ENCODE measurements around the gene RAB26. TPM values are rescaled to one million over a fixed set of nuclear protein-coding genes. Genes with fewer than 3 reads are reported as not detected.
A peak's percentile ranks its signal among the peaks of the same experiment; 100 is the strongest.

RAB26 gene
- total RNA-seq, 3 donors from 2014 or later: 3.5 to 3.9 TPM; not detected in 1

- intact Hi-C loops (cut with DNase I; ENCODE audit: low total_unique reads): loop anchor here (5.0 kb wide), 1 partner anchor 116 kb away; the partner anchor contains the start of gene NHERF2
- no peaks in the 10 kb centered on the region for H3K27me3 ChIP-seq
- no peak for DNase-seq (ENCODE audit: low spot score in 2 of 2)
- H3K4me3 ChIP-seq: no peak overlapping the region
- H3K36me3 ChIP-seq: no peaks in the 10 kb centered on the region
- no peak overlapping the region for H3K27ac ChIP-seq
- TF ChIP-seq CTCF (IDR thresholded peaks at IDR 0.05): no peak
- no peak for TF ChIP-seq POLR2AphosphoS5 (IDR thresholded peaks at IDR 0.05)
- TF ChIP-seq POLR2A (IDR thresholded peaks at IDR 0.05): no peak
- H3K9me3 ChIP-seq: no peaks in the 10 kb centered on the region
- no peaks in the 10 kb centered on the region for H3K4me1 ChIP-seq
These were observed 5.2 kb upstream of the RAB26 start for GRCh38 chr16:2142942-2143877.

- Histone ChIP-seq H3K36me3 (no peaks in the 10 kb centered on the region), H3K4me3 (no peak overlapping the region), H3K4me1 (peaks cover 0 to 1% of the 10 kb centered on the region in 2 donors), H3K9me3 (no peaks in the 10 kb centered on the region), H3K27me3 (no peaks in the 10 kb centered on the region), H3K27ac (no peak overlapping the region)
- no peak for DNase-seq (ENCODE audit: low spot score in 2 of 2)
- TF ChIP-seq POLR2A (IDR thresholded peaks at IDR 0.05) (no peak), CTCF (IDR thresholded peaks at IDR 0.05) (no peak), POLR2AphosphoS5 (IDR thresholded peaks at IDR 0.05) (no peak)
- intact Hi-C loops (cut with DNase I; ENCODE audit: low total_unique reads): loop anchor here (5.0 kb wide), 1 partner anchor 117 kb away; the partner anchor contains the start of gene NHERF2
These were observed 4.4 kb upstream of the RAB26 start for GRCh38 chr16:2143878-2144485.

DNA sequence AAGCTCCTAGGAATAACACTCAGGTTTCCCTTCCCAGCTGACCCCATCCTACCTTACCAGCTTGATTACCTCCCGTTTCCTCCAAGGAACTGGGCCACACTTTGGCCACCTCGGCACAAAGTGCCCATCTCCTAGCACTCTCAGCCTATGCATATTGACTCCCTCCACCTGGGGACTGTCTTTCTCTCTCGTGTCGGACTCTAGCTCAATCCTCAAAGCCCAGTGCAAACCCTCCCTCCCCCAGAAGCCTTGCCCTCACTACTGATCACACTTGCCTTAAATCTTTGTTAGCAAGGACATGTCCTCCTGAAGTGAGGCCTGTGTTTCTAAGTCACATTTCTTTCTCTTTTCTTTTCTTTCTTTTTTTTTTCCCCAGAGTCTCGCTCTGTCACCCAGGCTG, 2.6 kb upstream of the RAB26 start:
- no peak for TF ChIP-seq CTCF (IDR thresholded peaks at IDR 0.05)
- no peak for TF ChIP-seq POLR2AphosphoS5 (IDR thresholded peaks at IDR 0.05)
- no peak for TF ChIP-seq POLR2A (IDR thresholded peaks at IDR 0.05)
- Histone ChIP-seq H3K27me3 (no peaks in the 10 kb centered on the region), H3K4me1 (peaks cover 5 to 10% of the 10 kb centered on the region in 2 donors), H3K4me3 (no peak overlapping the region), H3K27ac (no peak overlapping the region), H3K36me3 (no peaks in the 10 kb centered on the region), H3K9me3 (no peaks in the 10 kb centered on the region)
- DNase-seq (ENCODE audit: low spot score in 2 of 2): no peak
- intact Hi-C loops (cut with DNase I; ENCODE audit: low total_unique reads): no loop called here

DNA sequence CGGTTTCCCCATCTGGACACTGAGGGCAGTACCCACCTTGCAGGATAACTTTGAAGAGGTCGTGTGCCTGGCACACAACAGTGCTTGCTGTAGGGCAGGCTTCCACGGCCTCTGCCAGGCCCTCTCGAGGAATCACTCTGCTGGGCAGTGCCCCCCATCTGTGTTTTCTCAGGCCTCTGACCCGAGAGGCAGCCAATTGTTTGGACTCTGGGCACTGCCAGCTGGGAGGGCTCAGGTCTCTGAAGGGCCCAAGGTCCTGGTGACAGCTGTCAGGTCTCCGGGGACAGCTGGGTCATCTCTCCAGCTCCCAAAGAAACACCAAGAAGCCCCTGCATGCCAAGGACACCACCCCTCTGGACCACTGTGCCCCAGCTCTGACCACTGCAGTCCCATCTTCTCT, 1.0 kb upstream of the RAB26 start:
- DNase-seq (ENCODE audit: low spot score in 2 of 2): no peak
- Histone ChIP-seq H3K27ac (peak overlapping the region; percentile 73 to 75), H3K27me3 (no peaks in the 10 kb centered on the region), H3K36me3 (no peaks in the 10 kb centered on the region), H3K9me3 (no peaks in the 10 kb centered on the region), H3K4me3 (no peak overlapping the region), H3K4me1 (peaks cover 10 to 23% of the 10 kb centered on the region in 2 donors)
- intact Hi-C loops (cut with DNase I; ENCODE audit: low total_unique reads): no loop called here
- TF ChIP-seq CTCF (IDR thresholded peaks at IDR 0.05): no peak
- no peak for TF ChIP-seq POLR2A (IDR thresholded peaks at IDR 0.05)
- TF ChIP-seq POLR2AphosphoS5 (IDR thresholded peaks at IDR 0.05): no peak

Data from breast epithelium (tissue), 4 donors.